HEK293 (cell line): Measurements from ENCODE around the gene CYP4F12.

Experiments used
- CTCF ChIA-PET: fragments of 350-600 bp; formaldehyde crosslinking; extraction: SDS; loops from one replicate; lab custom pipeline; 2021; ENCODE audit warnings: antibody characterized with exemption; lab: Yijun Ruan, JAX
- POLR2A ChIA-PET: fragments of 300-600 bp; formaldehyde crosslinking; extraction: SDS; loops from one replicate; lab custom pipeline; 2020; ENCODE audit warnings: antibody characterized with exemption, inconsistent platforms; lab: Yijun Ruan, JAX
- H3K27ac ChIP-seq: fragments of 200-500 bp; sonication (Bioruptor generic); 2 replicates; pipeline ENCODE4 v1.5.1; 2014; ENCODE audit warnings: low read depth, low read length, control low read depth, inconsistent platforms; ENCODE audit errors: extremely low read depth
- H3K36me3 ChIP-seq, 2 experiments: fragments of 200-500 bp in 1 of 2; sonication (Bioruptor generic) in 1 of 2; 1 replicate in 1 of 2; 2 replicates in 1 of 2; pipeline ENCODE4 v1.5.1; 2014 to 2017; ENCODE audit warnings: inconsistent platforms in 2 of 2, low read length in 2 of 2; ENCODE audit not compliant: control insufficient read depth in 2 of 2, insufficient read depth in 1 of 2
- H3K4me1 ChIP-seq: fragments of 200-500 bp; sonication (Bioruptor generic); 2 replicates; pipeline ENCODE4 v1.5.1; 2014; ENCODE audit warnings: mild to moderate bottlenecking, low read length, inconsistent platforms; ENCODE audit not compliant: control insufficient read depth, insufficient read depth
- H3K4me3 ChIP-seq: 2 replicates; pipeline ENCODE4 v1.5.1; 2011; ENCODE audit warnings: low read depth, mild to moderate bottlenecking, control low read depth, low read length, moderate library complexity
- H3K9me3 ChIP-seq: fragments of 200-500 bp; sonication (Bioruptor generic); 2 replicates; pipeline ENCODE4 v1.5.1; 2014; ENCODE audit warnings: low read depth, low read length, inconsistent platforms; ENCODE audit not compliant: control insufficient read depth, insufficient read depth
- PATZ1 ChIP-seq: fragments of 450-650 bp; formaldehyde crosslinking; IDR thresholded peaks from 2 replicates; pipeline ENCODE4 v1.5.1; 2016; ENCODE audit warnings: missing biosample characterization, missing genetic modification characterization
- PRDM2 ChIP-seq: fragments of 450-650 bp; formaldehyde crosslinking; IDR thresholded peaks from 2 replicates; pipeline ENCODE4 v1.5.1; 2016; ENCODE audit warnings: missing biosample characterization, missing genetic modification characterization, borderline replicate concordance
- TRIM28 ChIP-seq: IDR thresholded peaks from 2 replicates; pipeline ENCODE4 v1.6.1; 2011; ENCODE audit warnings: low read length, control low read depth, borderline replicate concordance
- ZBTB17 ChIP-seq: fragments of 450-650 bp; formaldehyde crosslinking; IDR thresholded peaks from 2 replicates; pipeline ENCODE4 v1.5.1; 2016; ENCODE audit warnings: missing biosample characterization, missing genetic modification characterization
- ZFP41 ChIP-seq: fragments of 450-650 bp; formaldehyde crosslinking; IDR thresholded peaks from 2 replicates; pipeline ENCODE4 v1.5.1; 2016; ENCODE audit warnings: missing biosample characterization, missing genetic modification characterization, borderline replicate concordance
- ZNF24 ChIP-seq: fragments of 450-650 bp; formaldehyde crosslinking; IDR thresholded peaks from 2 replicates; pipeline ENCODE4 v1.5.1; 2016; ENCODE audit warnings: missing biosample characterization, missing genetic modification characterization
- ZNF366 ChIP-seq: fragments of 450-650 bp; formaldehyde crosslinking; conservative IDR thresholded peaks from 2 replicates; pipeline ENCODE4 v1.5.1; 2016; ENCODE audit warnings: missing biosample characterization, missing genetic modification characterization
- ZNF433 ChIP-seq: fragments of 450-650 bp; formaldehyde crosslinking; IDR thresholded peaks from 2 replicates; pipeline ENCODE4 v1.5.1; 2016; ENCODE audit warnings: missing biosample characterization, missing genetic modification characterization, low read depth
- ZNF473 ChIP-seq: fragments of 450-650 bp; formaldehyde crosslinking; IDR thresholded peaks from 2 replicates; pipeline ENCODE4 v1.5.1; 2017; ENCODE audit warnings: missing biosample characterization, missing genetic modification characterization
- ZNF488 ChIP-seq: fragments of 450-650 bp; formaldehyde crosslinking; IDR thresholded peaks from 2 replicates; pipeline ENCODE4 v1.5.1; 2016; ENCODE audit warnings: missing biosample characterization, missing genetic modification characterization
- ZNF501 ChIP-seq: fragments of 450-650 bp; formaldehyde crosslinking; IDR thresholded peaks from 2 replicates; pipeline ENCODE4 v1.5.1; 2016; ENCODE audit warnings: missing biosample characterization, missing genetic modification characterization
- ZNF514 ChIP-seq: fragments of 450-650 bp; formaldehyde crosslinking; IDR thresholded peaks from 2 replicates; pipeline ENCODE4 v1.5.1; 2016; ENCODE audit warnings: missing biosample characterization, missing genetic modification characterization
- ZNF792 ChIP-seq: fragments of 450-650 bp; formaldehyde crosslinking; IDR thresholded peaks from 2 replicates; pipeline ENCODE4 v1.5.1; 2016; ENCODE audit warnings: missing biosample characterization, missing genetic modification characterization
- ZSCAN16 ChIP-seq: fragments of 450-650 bp; formaldehyde crosslinking; IDR thresholded peaks from 2 replicates; pipeline ENCODE4 v1.5.1; 2016; ENCODE audit warnings: missing biosample characterization, missing genetic modification characterization
- ZSCAN18 ChIP-seq: fragments of 450-650 bp; formaldehyde crosslinking; IDR thresholded peaks from 2 replicates; pipeline ENCODE4 v1.5.1; 2016; ENCODE audit warnings: missing biosample characterization, missing genetic modification characterization

The CYP4F12 gene

GRCh38 chr19:15641901-15642491 is 30.9 kb upstream of the CYP4F12 start:
- TF ChIP-seq ZNF792 (tag by site-specific recombination) (no peak), ZNF488 (tag by site-specific recombination) (no peak), ZNF501 (tag by site-specific recombination) (no peak), ZSCAN16 (tag by site-specific recombination) (no peak), PATZ1 (tag by site-specific recombination) (no peak), ZNF24 (tag by site-specific recombination) (no peak), TRIM28 (no peak)
- Histone ChIP-seq H3K27ac (no peak overlapping the region), H3K4me1 (no peaks in the 10 kb centered on the region), H3K36me3 (no peaks in the 10 kb centered on the region), H3K9me3 (no peaks in the 10 kb centered on the region), H3K4me3 (no peak overlapping the region)
- ChIA-PET POLR2A (no interaction called here), CTCF (interaction anchor here (1.4 kb wide), 1 partner anchor 11 kb away, joined by 3 read pairs; no protein-coding TSS in a partner anchor)

- H3K4me3 ChIP-seq = no peak overlapping the region
- H3K4me1 ChIP-seq = no peaks in the 10 kb centered on the region
- TF ChIP-seq ZNF366 (tag by site-specific recombination) (peak; percentile 63), ZBTB17 (peak; percentile 72), ZFP41 (tag by site-specific recombination) (no peak)
- TF ChIP-seq, all 188 proteins: peak for 2
- ChIA-PET CTCF (interaction anchor here (1.4 kb wide), 1 partner anchor 12 kb away, joined by 3 read pairs; no protein-coding TSS in a partner anchor), POLR2A (no interaction called here)
- no peaks in the 10 kb centered on the region for H3K9me3 ChIP-seq
- H3K36me3 ChIP-seq = no peaks in the 10 kb centered on the region
- H3K27ac ChIP-seq = no peak overlapping the region
Observed at GRCh38 chr19:15642807-15643206, 30.1 kb upstream of the CYP4F12 start.

GRCh38 chr19:15643387-15643786 is 29.5 kb upstream of the CYP4F12 start:
- TF ChIP-seq ZNF473 (tag by site-specific recombination) (no peak), ZNF514 (no peak), PRDM2 (tag by site-specific recombination) (no peak), ZSCAN18 (tag by site-specific recombination) (no peak), ZNF433 (tag by site-specific recombination) (no peak)
- POLR2A ChIA-PET = no interaction called here
- H3K27ac ChIP-seq = no peak overlapping the region

More at GRCh38 chr19:15643387-15643786, 29.5 kb upstream of the CYP4F12 start:
- CTCF ChIA-PET = interaction anchor here (1.4 kb wide), 1 partner anchor 12 kb away, joined by 3 read pairs; no protein-coding TSS in a partner anchor
- Histone ChIP-seq H3K4me1 (no peaks in the 10 kb centered on the region), H3K4me3 (no peak overlapping the region), H3K36me3 (no peaks in the 10 kb centered on the region), H3K9me3 (no peaks in the 10 kb centered on the region)
